PC-9 (cell line): ENCODE results near the gene LMNTD2.

ENCODE experiments used
- CTCF ChIP-seq: fragments of 200-600 bp; sonication (generic); conservative IDR thresholded peaks from 2 replicates; pipeline ENCODE4 v1.6.1; 2017; ENCODE audit warnings: mixed run types, antibody characterized with exemption, mild to moderate bottlenecking, moderate library complexity
- EZH2 ChIP-seq: fragments of 200-600 bp; sonication (generic); IDR thresholded peaks from 2 replicates; pipeline ENCODE4 v1.8.0; 2017; ENCODE audit warnings: antibody characterized with exemption, low read depth

DNA sequence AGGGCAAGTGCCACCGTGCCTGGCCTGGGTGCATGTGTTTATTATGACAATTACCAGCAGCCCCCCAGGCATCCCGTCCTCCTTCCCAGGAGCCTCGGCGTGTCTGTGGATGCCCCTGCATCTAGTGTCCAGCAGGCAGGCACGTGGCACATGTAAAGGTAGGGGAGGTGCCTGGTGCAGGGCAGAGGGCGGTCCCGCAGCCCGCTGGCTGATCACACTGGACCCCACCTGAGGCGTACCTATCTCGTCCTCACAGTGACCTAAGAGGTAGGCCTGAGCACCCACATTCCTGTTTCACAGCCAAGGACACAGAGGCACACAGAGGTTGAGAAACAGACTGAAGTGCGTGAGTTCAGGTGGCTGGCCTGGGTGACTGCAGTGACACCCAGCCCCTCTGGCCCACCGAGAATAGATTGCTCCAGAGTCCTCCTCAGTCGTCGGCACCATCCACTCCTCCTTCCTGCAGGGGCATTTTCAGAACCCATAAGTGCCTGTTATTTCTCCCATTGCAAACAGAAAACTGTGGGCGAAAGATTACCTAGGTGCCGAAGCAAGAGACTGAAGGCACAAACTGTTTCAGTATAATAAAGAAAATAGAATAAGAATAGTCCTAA, 12.7 kb upstream of the LMNTD2 start:
- no peak for TF ChIP-seq CTCF
- no peak for TF ChIP-seq EZH2
